Measurements from ENCODE around the gene EFTUD2.

- no peak for TF ChIP-seq CTCF (IDR thresholded peaks at IDR 0.05)
- no peak for TF ChIP-seq POLR2A (IDR thresholded peaks at IDR 0.05)
These were observed 70.2 kb downstream of the EFTUD2 start for GRCh38 chr17:44828919-44829522.
